K562 (cell line): ENCODE data around the gene RPS2. TPM values are rescaled to one million over a fixed set of nuclear protein-coding genes. Genes with fewer than 3 reads are reported as not detected.

Experiments used
- ATAC-seq: fragments of 200-7000 bp; cut with Tn5 transposase; 3 replicates; pipeline ENCODE4 v1.9.1; 2020; ENCODE audit warnings: moderate library complexity
- BruUV-seq: library from RNA; stranded (reverse); fragments of 400-500 nt; replicated peaks from 2 replicates; lab custom pipeline; 2021; lab: Mats Ljungman, UMichigan
- CTCF ChIA-PET: fragments of 300-600 bp; formaldehyde crosslinking; extraction: SDS; loops from one replicate; lab custom pipeline; 2021; ENCODE audit warnings: low intra/inter-chr PET ratio; lab: Yijun Ruan, JAX
- POLR2A ChIA-PET: fragments of 300-600, 350-650 bp; sonication (Branson Sonifier 250); formaldehyde crosslinking; extraction: SDS; loops from one replicate; lab custom pipeline; 2021; ENCODE audit warnings: antibody characterized with exemption, inconsistent platforms; lab: Yijun Ruan, JAX
- DNase-seq, 4 experiments: peaks; one replicate each; pipeline versions ENCODE4 v3.0.0 to v3.0.0-alpha.2; 2011 to 2018; ENCODE audit warnings: low spot score in 3 of 4, mixed read lengths in 3 of 4; ENCODE audit errors: extremely low read depth in 1 of 4
- FAIRE-seq: peaks from 2 replicates; lab custom pipeline; 2011; peaks lifted over from hg19 to GRCh38; lab: Jason Lieb, UNC
- H2AFZ ChIP-seq: 2 replicates; pipeline ENCODE4 v1.6.0; 2011; ENCODE audit warnings: low read depth, low read length, control low read depth, inconsistent platforms
- H3K27ac ChIP-seq: fragments of 200-600 bp; 3 replicates; pipeline ENCODE4 v1.8.0; 2011; ENCODE audit warnings: low read depth, mild to moderate bottlenecking, control low read depth, inconsistent platforms, low read length, moderate library complexity, mixed read lengths; ENCODE audit errors: extremely low read depth
- H3K27me3 ChIP-seq, 2 experiments: fragments of 300-600 bp in 1 of 2; 2 replicates in 1 of 2; 3 replicates in 1 of 2; pipeline versions ENCODE4 v1.6.0 to v1.8.0; 2011; ENCODE audit warnings: inconsistent platforms in 2 of 2, low read length in 2 of 2, mild to moderate bottlenecking in 1 of 2, mixed read lengths in 1 of 2, moderate library complexity in 1 of 2; ENCODE audit not compliant: control insufficient read depth in 2 of 2, insufficient read depth in 2 of 2
- H3K36me3 ChIP-seq: fragments of 300-600 bp; 3 replicates; pipeline ENCODE4 v1.8.0; 2011; ENCODE audit warnings: mild to moderate bottlenecking, low read length, inconsistent platforms; ENCODE audit not compliant: control insufficient read depth, insufficient read depth
- H3K4me1 ChIP-seq, 2 experiments: fragments of 200-600 bp in 1 of 2; replicated peaks in 1 of 2; 2 replicates in 1 of 2; 3 replicates in 1 of 2; pipeline versions ENCODE4 v1.5.1 to v1.8.0; 2011; ENCODE audit warnings: inconsistent platforms in 2 of 2, low read length in 2 of 2, mild to moderate bottlenecking in 1 of 2, mixed read lengths in 1 of 2, moderate library complexity in 1 of 2; ENCODE audit not compliant: control insufficient read depth in 2 of 2, insufficient read depth in 2 of 2
- H3K4me2 ChIP-seq: 2 replicates; pipeline ENCODE4 v1.6.1; 2011; ENCODE audit warnings: low read length, control low read depth, inconsistent platforms, mixed read lengths; ENCODE audit not compliant: insufficient read depth
- H3K4me3 ChIP-seq: fragments of 200-600 bp; sonication (generic), shearing (Covaris generic); 2 replicates; pipeline ENCODE4 v1.5.1; 2016; ENCODE audit warnings: control low read depth, inconsistent platforms
- H3K79me2 ChIP-seq: fragments of 200-600 bp; 3 replicates; pipeline ENCODE4 v1.8.0; 2011; ENCODE audit warnings: low read length, inconsistent platforms; ENCODE audit not compliant: control insufficient read depth, insufficient read depth
- H3K9ac ChIP-seq, 2 experiments: 2 replicates each; pipeline versions ENCODE4 v1.6.0 to v1.6.1; 2011; ENCODE audit warnings: low read depth in 2 of 2, low read length in 2 of 2, control low read depth in 1 of 2, inconsistent platforms in 1 of 2, mild to moderate bottlenecking in 1 of 2, mixed read lengths in 1 of 2; ENCODE audit not compliant: insufficient read depth in 1 of 2
- H3K9me1 ChIP-seq: one replicate; pipeline ENCODE4 v1.6.0; 2011; ENCODE audit warnings: inconsistent platforms, mild to moderate bottlenecking, low read length, moderate library complexity; ENCODE audit not compliant: control insufficient read depth, insufficient read depth
- H3K9me3 ChIP-seq: replicated peaks from 2 replicates; pipeline ENCODE4 v1.5.1; 2011; ENCODE audit warnings: low read depth, low read length, inconsistent platforms; ENCODE audit not compliant: control insufficient read depth, insufficient read depth
- H4K20me1 ChIP-seq: replicated peaks from 2 replicates; pipeline ENCODE4 v1.6.1; 2011; ENCODE audit warnings: low read length, inconsistent platforms, mixed read lengths; ENCODE audit not compliant: control insufficient read depth, insufficient read depth
- AFF4 ChIP-seq: sonication (generic); formaldehyde crosslinking; IDR thresholded peaks from 2 replicates; pipeline ENCODE4 v1.8.0; 2023; ENCODE audit warnings: mild to moderate bottlenecking, missing genetic modification reagents
- CREB1 ChIP-seq, 2 experiments: sonication (generic) in 1 of 2; formaldehyde crosslinking in 1 of 2; IDR thresholded peaks; 2 replicates each; pipeline versions ENCODE4 v1.6.1 to v1.8.0; 2012 to 2022; ENCODE audit warnings: inconsistent platforms in 1 of 2, mild to moderate bottlenecking in 1 of 2, missing genetic modification reagents in 1 of 2, moderate library complexity in 1 of 2
- EGR1 ChIP-seq: fragments of 450-650 bp; conservative IDR thresholded peaks from 2 replicates; pipeline ENCODE4 v1.6.1; 2017; ENCODE audit warnings: mild to moderate bottlenecking
- TGIF2 ChIP-seq: sonication (generic); formaldehyde crosslinking; IDR thresholded peaks from 2 replicates; pipeline ENCODE4 v1.8.1; 2022; ENCODE audit warnings: mild to moderate bottlenecking, missing genetic modification reagents, moderate library complexity
- ZNF407 ChIP-seq: fragments of 450-650 bp; IDR thresholded peaks from 2 replicates; pipeline ENCODE4 v1.6.1; 2016; ENCODE audit warnings: low read depth
- whole genome bisulfite sequencing: fragments of 100-300 bp; shearing (Covaris generic); methylation state at CpG from one replicate; pipeline ENCODE4 v1.1.6; 2016; ENCODE audit warnings: low coverage, mixed read lengths; ENCODE audit not compliant: insufficient coverage; ENCODE audit errors: missing lambda C conversion rate; 5-methylcytosine and 5-hydroxymethylcytosine counted together
- in situ Hi-C: fragments of 300-500 bp; cut with MboI; formaldehyde crosslinking; loops from 4 replicates; pipeline ENCODE4 v1.15.0; 2018; ENCODE audit warnings: inconsistent platforms, mixed read lengths
- intact Hi-C: fragments of 100-400 bp; cut with micrococcal nuclease; formaldehyde crosslinking; loops from 2 replicates; pipeline ENCODE4 v1.14.2; 2022
- polyA plus RNA-seq, 8 experiments: library from polyadenylated mRNA; depleted of rRNA in 4 of 8; stranded (reverse) in 5 of 8; unstranded in 3 of 8; fragments of >200 nt; fragmentation: Nextera tagmentation in 2 of 8; fragmentation: Illumina TruSeq in 1 of 8; extraction: Ambion mirVana in 2 of 8; extraction: Trizol in 1 of 8; gene quantifications; 2 replicates each; pipeline versions ENCODE4 v1.2.1 to v1.2.3, GENCODE V29; 2011 to 2014; ENCODE audit warnings: inconsistent platforms in 1 of 8, missing spikeins in 1 of 8
- total RNA-seq, 7 experiments: library from RNA; depleted of rRNA in 6 of 7; stranded (reverse); fragments of >200 nt in 6 of 7; fragmentation: Illumina TruSeq in 2 of 7; extraction: Trizol in 2 of 7; gene quantifications; 2 replicates each; pipeline versions ENCODE4 v1.2.1 to v1.2.3, GENCODE V29; 2011 to 2021; ENCODE audit warnings: low replicate concordance in 1 of 7

The RPS2 gene
- total and polyA plus RNA-seq, 9 of the 15 experiments (the other 6 are each of a cell fraction or from before 2014, with no cell fraction given) = 834 to 4,794 (median 3,793) TPM

- TF ChIP-seq AFF4 (CRISPR knock-in tag) (0 out of 2 replicates have a peak, but pooled peaks have one; percentile 40), CREB1 (IDR thresholded peaks at IDR 0.05) (0 out of 2 replicates have a peak, but pooled peaks have one; percentile 31), CREB1 (CRISPR knock-in tag; IDR thresholded peaks at IDR 0.05) (peak; percentile 71; the same call in 1 of the 2 replicates), TGIF2 (0 out of 2 replicates have a peak, but pooled peaks have one; percentile 42)
- TF ChIP-seq, all 486 proteins: peak for 39
Observed at GRCh38 chr16:1990351-1991134, 25.9 kb upstream of the RPS2 start (continued).

- ChIA-PET CTCF (no interaction called here), POLR2A (no interaction called here)
- no peak overlapping the region for H2AFZ ChIP-seq
- in situ Hi-C loops (no loop called here), intact Hi-C loops (no loop called here)
- peaks cover 30% of the 10 kb centered on the region for H3K79me2 ChIP-seq
- H3K27ac ChIP-seq = no peak overlapping the region
- WGBS = no CpG with 5 or more reads among the region's 25 CpGs
- no TSS peak for BruUV-seq
- peak overlapping the region in 1 of 2 experiments; percentile 87; a peak in 2 of 4 replicates for H3K9ac ChIP-seq
- no peaks in the 10 kb centered on the region for H3K9me1 ChIP-seq
- FAIRE-seq (no peak), DNase-seq (peak in 1 of 4 experiments; percentile 70), ATAC-seq (no peak)
- peak overlapping the region; percentile 38 for H3K4me3 ChIP-seq
- peaks cover 26% of the 10 kb centered on the region; the same call in 1 of the 3 replicates for H3K36me3 ChIP-seq
- no peaks in the 10 kb centered on the region for H3K9me3 ChIP-seq
- H3K4me1 ChIP-seq = peaks cover 34 to 74% of the 10 kb centered on the region in 2 experiments
- H3K4me2 ChIP-seq = peak overlapping the region; percentile 72; the same call in 1 of the 2 replicates
- no peaks in the 10 kb centered on the region for H3K27me3 ChIP-seq
- H4K20me1 ChIP-seq = no peaks in the 10 kb centered on the region
- TF ChIP-seq ZNF407 (no peak), EGR1 (no peak)
Observed at GRCh38 chr16:1990101-1990350, 25.4 kb upstream of the RPS2 start.
